ENCODE data around the gene RGMA.

DNA sequence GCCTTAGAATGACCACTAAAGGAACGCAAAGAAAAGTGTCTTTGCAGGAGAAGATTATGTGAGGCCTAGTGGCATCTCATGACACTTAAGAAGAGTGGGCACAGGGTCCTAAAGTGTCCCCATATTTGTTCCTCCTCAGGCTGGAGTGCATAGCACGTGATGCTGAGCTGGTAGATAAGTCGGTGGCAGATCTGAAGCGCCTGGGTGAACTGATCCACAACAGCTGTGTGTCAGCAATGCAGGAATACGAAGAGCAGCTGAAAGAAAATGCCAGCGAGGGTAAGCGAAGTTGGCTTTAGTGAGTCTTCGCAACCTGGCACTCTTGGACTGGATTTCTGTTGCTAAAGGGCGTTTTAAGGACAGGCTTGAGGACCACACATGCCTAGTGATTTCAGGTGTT, 96.3 kb downstream of the RGMA start:
- TF ChIP-seq GATA3 (IDR thresholded peaks at IDR 0.05; ENCODE audit: low read depth, low read length) = no peak
- TF ChIP-seq GATA2 (IDR thresholded peaks at IDR 0.05; ENCODE audit: low read depth, low read length) = no peak

Data from SH-SY5Y (cell line).